Measurements from ENCODE around the gene DBNDD1.

DNA sequence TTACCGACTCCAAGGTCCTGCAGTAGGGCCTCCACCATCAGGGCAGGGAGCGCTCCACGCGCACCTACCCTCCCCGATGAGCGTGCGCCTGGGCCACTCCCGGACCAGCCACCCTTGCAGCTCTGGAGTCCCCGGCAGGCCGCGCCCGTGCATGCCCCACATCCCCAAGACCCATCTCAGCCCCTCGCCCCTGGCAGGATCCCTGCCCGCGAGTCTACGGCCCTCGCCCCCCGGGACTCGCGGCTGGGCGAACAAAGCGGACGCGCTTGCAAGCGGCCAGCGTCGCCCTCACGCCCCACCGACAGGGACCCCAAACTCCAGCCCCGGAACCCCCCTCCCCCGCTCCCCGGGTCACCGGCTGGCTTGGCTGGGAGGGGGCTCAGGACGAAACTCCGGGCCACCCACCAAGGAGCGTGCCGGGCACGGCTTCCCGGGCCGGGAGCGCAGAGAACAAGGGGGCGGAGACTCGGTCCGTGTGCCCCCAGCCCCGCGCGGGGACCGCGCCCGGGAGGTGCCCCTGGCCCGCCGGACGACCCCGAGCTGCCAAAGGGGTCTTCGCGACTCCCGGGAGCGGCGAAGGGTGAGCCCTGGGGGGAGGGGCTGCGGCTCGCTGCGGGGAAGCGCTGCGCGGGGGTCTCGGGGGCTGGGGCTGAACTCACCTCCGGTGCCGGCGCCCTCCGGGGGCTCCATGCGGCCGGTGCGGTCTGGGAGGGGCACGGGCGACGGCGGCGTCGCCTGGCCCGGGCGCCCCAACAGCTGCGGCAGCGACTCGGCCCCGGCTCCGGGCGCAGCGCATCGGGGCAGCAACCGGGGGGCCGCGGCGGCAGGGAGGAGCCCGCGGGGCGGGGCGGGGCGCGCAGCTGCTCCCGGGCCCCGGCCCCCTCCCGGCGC is at the start of gene DBNDD1:
- TF ChIP-seq EZH2 (IDR thresholded peaks at IDR 0.05; ENCODE audit: borderline replicate concordance, insufficient read depth, low read depth, low read length, poor library complexity, severe bottlenecking) (no peak), CTCF (IDR thresholded peaks at IDR 0.05) (no peak)
